HEK293T (cell line): ENCODE data around the gene PCDHA2.

Source experiments
- CTCF ChIA-PET: fragments of 350-600 bp; formaldehyde crosslinking; extraction: SDS; loops from one replicate; lab custom pipeline; 2021; ENCODE audit warnings: antibody characterized with exemption, inconsistent platforms; lab: Yijun Ruan, JAX
- POLR2A ChIA-PET: fragments of 350-600 bp; formaldehyde crosslinking; extraction: SDS; loops from one replicate; lab custom pipeline; 2020; ENCODE audit warnings: antibody characterized with exemption, inconsistent platforms; lab: Yijun Ruan, JAX
- DNase-seq: peaks from one replicate; pipeline ENCODE4 v3.0.0; 2012; ENCODE audit warnings: mixed read lengths; ENCODE audit errors: extremely low spot score
- ARNT ChIP-seq: fragments of 450-650 bp; IDR thresholded peaks from 2 replicates; pipeline ENCODE4 v1.6.1; 2017; ENCODE audit warnings: mild to moderate bottlenecking
- BHLHE40 ChIP-seq: fragments of 450-650 bp; IDR thresholded peaks from 2 replicates; pipeline ENCODE4 v1.6.1; 2016; ENCODE audit warnings: mild to moderate bottlenecking, moderate library complexity, borderline replicate concordance
- CTBP1 ChIP-seq: fragments of 450-650 bp; IDR thresholded peaks from 2 replicates; pipeline ENCODE4 v1.6.1; 2016; ENCODE audit warnings: borderline replicate concordance
- ELF4 ChIP-seq: fragments of 450-650 bp; IDR thresholded peaks from 2 replicates; pipeline ENCODE4 v1.6.1; 2017; ENCODE audit warnings: antibody characterized with exemption
- FOXA1 ChIP-seq: fragments of 450-650 bp; IDR thresholded peaks from 2 replicates; pipeline ENCODE4 v1.6.1; 2016; ENCODE audit warnings: mild to moderate bottlenecking
- FOXK2 ChIP-seq: fragments of 450-650 bp; IDR thresholded peaks from 2 replicates; pipeline ENCODE4 v1.6.1; 2016; ENCODE audit warnings: mild to moderate bottlenecking
- FOXM1 ChIP-seq: fragments of 450-650 bp; IDR thresholded peaks from 2 replicates; pipeline ENCODE4 v1.6.1; 2017; ENCODE audit warnings: mild to moderate bottlenecking, borderline replicate concordance
- L3MBTL2 ChIP-seq: fragments of 450-650 bp; conservative IDR thresholded peaks from 2 replicates; pipeline ENCODE4 v1.6.1; 2016; ENCODE audit warnings: mild to moderate bottlenecking
- LEF1 ChIP-seq: fragments of 450-650 bp; IDR thresholded peaks from 2 replicates; pipeline ENCODE4 v1.6.1; 2017; ENCODE audit warnings: mild to moderate bottlenecking, borderline replicate concordance
- NFRKB ChIP-seq: fragments of 450-650 bp; IDR thresholded peaks from 2 replicates; pipeline ENCODE4 v1.6.1; 2016; ENCODE audit warnings: mild to moderate bottlenecking, moderate library complexity
- PKNOX1 ChIP-seq: fragments of 450-650 bp; IDR thresholded peaks from 2 replicates; pipeline ENCODE4 v1.6.1; 2016
- SP1 ChIP-seq: fragments of 450-650 bp; IDR thresholded peaks from 2 replicates; pipeline ENCODE4 v1.6.1; 2017
- SUZ12 ChIP-seq: fragments of 450-650 bp; IDR thresholded peaks from 2 replicates; pipeline ENCODE4 v1.6.1; 2016; ENCODE audit warnings: mild to moderate bottlenecking
- TARDBP ChIP-seq: fragments of 450-650 bp; IDR thresholded peaks from 2 replicates; pipeline ENCODE4 v1.6.1; 2016
- ZNF384 ChIP-seq: fragments of 450-650 bp; IDR thresholded peaks from 2 replicates; pipeline ENCODE4 v1.6.1; 2016

Gene PCDHA2

GRCh38 chr5:140842798-140843733 is 48.4 kb downstream of the PCDHA2 start:
- TF ChIP-seq BHLHE40 (no peak), NFRKB (no peak), PKNOX1 (no peak), ELF4 (no peak), TARDBP (no peak), L3MBTL2 (no peak), SUZ12 (no peak), FOXM1 (no peak), ZNF384 (no peak), SP1 (no peak), LEF1 (no peak), CTBP1 (no peak), FOXA1 (no peak), ARNT (no peak), FOXK2 (no peak)
- DNase-seq, result no peak
- POLR2A ChIA-PET, result no interaction called here
- CTCF ChIA-PET, result no interaction called here
